ENCODE results near the gene STYXL2.

STYXL2 gene

GRCh38 chr1:167111868-167112709 lies 18.2 kb downstream of the STYXL2 start:
- TF ChIP-seq CTCF (IDR thresholded peaks at IDR 0.05; ENCODE audit: insufficient read depth, low read depth, low read length, missing control alignments), result no peak
- peak; percentile 54 for DNase-seq (ENCODE audit: low read depth)
- H3K4me3 ChIP-seq (ENCODE audit: low read length), result no peak overlapping the region

- no peak for DNase-seq (ENCODE audit: low read depth)
- TF ChIP-seq CTCF (IDR thresholded peaks at IDR 0.05; ENCODE audit: insufficient read depth, low read depth, low read length, missing control alignments), result no peak
- no peak overlapping the region for H3K4me3 ChIP-seq (ENCODE audit: low read length)
Measured at GRCh38 chr1:167114725-167115124, 20.9 kb downstream of the STYXL2 start.

GRCh38 chr1:167115655-167116054 lies 21.8 kb downstream of the STYXL2 start:
- TF ChIP-seq CTCF (IDR thresholded peaks at IDR 0.05; ENCODE audit: insufficient read depth, low read depth, low read length, missing control alignments), result no peak
- no peak overlapping the region for H3K4me3 ChIP-seq (ENCODE audit: low read length)
- no peak for DNase-seq (ENCODE audit: low read depth)

- no peak overlapping the region for H3K4me3 ChIP-seq (ENCODE audit: low read length)
- no peak for DNase-seq (ENCODE audit: low read depth)
- TF ChIP-seq CTCF (IDR thresholded peaks at IDR 0.05; ENCODE audit: insufficient read depth, low read depth, low read length, missing control alignments), result no peak
Measured at GRCh38 chr1:167116174-167116573, 22.3 kb downstream of the STYXL2 start.

DNA sequence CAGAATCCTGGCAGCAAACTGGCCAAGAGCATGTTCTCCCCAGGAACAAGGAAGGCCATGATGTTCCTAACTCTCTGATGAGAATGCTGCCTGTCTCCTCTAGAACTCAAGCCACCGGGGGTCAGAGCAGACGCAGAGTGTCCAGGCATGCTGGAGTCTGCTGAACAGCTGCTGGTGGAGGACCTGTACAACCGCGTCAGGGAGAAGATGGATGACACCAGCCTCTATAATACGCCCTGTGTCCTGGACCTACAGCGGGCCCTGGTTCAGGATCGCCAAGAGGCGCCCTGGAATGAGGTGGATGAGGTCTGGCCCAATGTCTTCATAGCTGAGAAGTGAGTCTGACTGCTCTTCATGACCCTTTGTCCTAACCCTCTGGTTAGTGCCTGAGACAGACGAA lies 23.4 kb downstream of the STYXL2 start:
- DNase-seq (ENCODE audit: low read depth), result no peak
- no peak for TF ChIP-seq CTCF (IDR thresholded peaks at IDR 0.05; ENCODE audit: insufficient read depth, low read depth, low read length, missing control alignments)
- H3K4me3 ChIP-seq (ENCODE audit: low read length), result no peak overlapping the region

DNA sequence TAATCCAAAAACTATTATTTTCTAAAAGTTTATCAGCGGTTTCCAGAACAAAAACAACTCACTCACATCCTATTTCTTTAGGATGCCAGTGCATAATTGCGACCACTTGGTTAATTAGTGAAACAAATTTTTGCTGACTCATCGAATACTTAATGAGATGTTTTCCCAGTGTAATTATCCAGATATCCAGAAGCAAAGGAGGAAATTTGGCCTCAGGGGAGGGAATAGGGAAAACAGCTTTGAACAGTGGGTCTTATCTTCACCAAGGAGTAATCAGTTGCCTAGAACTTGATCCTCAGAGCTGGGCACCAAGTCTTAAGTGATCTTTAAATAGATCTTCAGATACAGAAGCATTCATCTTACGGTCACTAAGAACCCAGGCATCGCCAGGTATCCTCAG lies 24.3 kb downstream of the STYXL2 start:
- no peak for DNase-seq (ENCODE audit: low read depth)
- no peak for TF ChIP-seq CTCF (IDR thresholded peaks at IDR 0.05; ENCODE audit: insufficient read depth, low read depth, low read length, missing control alignments)
- no peak overlapping the region for H3K4me3 ChIP-seq (ENCODE audit: low read length)

- DNase-seq (ENCODE audit: low read depth), result no peak
- no peak for TF ChIP-seq CTCF (IDR thresholded peaks at IDR 0.05; ENCODE audit: insufficient read depth, low read depth, low read length, missing control alignments)
- H3K4me3 ChIP-seq (ENCODE audit: low read length), result no peak overlapping the region
Measured at GRCh38 chr1:167119696-167120095, 25.8 kb downstream of the STYXL2 start.

Data from epithelial cell of esophagus (primary cell).